Trophoblast cell (in vitro differentiated cells and primary cell): ENCODE results near the gene SHC1.

Source experiments
- DNase-seq, 2 donors: peaks; one replicate each; pipeline ENCODE4 v3.0.0-alpha.2; 2016
- H2AFZ ChIP-seq: 2 replicates; pipeline ENCODE4 v1.6.1; 2013; ENCODE audit warnings: low read length, moderate library complexity, mild to moderate bottlenecking; ENCODE audit not compliant: insufficient read depth, poor library complexity
- H2AK5ac ChIP-seq: 2 replicates; pipeline ENCODE4 v1.6.1; 2013; ENCODE audit warnings: mild to moderate bottlenecking, low read length
- H2BK120ac ChIP-seq: 2 replicates; pipeline ENCODE4 v1.6.1; 2013; ENCODE audit warnings: low read length, mild to moderate bottlenecking, moderate library complexity; ENCODE audit not compliant: insufficient read depth, poor library complexity
- H2BK12ac ChIP-seq: 2 replicates; pipeline ENCODE4 v1.6.1; 2013; ENCODE audit warnings: mild to moderate bottlenecking, low read length, moderate library complexity
- H2BK5ac ChIP-seq: 2 replicates; pipeline ENCODE4 v1.6.1; 2013; ENCODE audit warnings: low read length, low read depth, moderate library complexity, mild to moderate bottlenecking; ENCODE audit not compliant: poor library complexity
- H3K14ac ChIP-seq: 2 replicates; pipeline ENCODE4 v1.6.1; 2013; ENCODE audit warnings: mild to moderate bottlenecking, low read length
- H3K18ac ChIP-seq: 2 replicates; pipeline ENCODE4 v1.6.1; 2013; ENCODE audit warnings: mild to moderate bottlenecking, low read length
- H3K23ac ChIP-seq: 2 replicates; pipeline ENCODE4 v1.6.1; 2013; ENCODE audit warnings: low read length
- H3K27ac ChIP-seq: 2 replicates; pipeline ENCODE4 v1.5.1; 2013; ENCODE audit warnings: low read depth, mild to moderate bottlenecking, inconsistent platforms, low read length, moderate library complexity
- H3K27me3 ChIP-seq: 2 replicates; pipeline ENCODE4 v1.6.1; 2013; ENCODE audit warnings: inconsistent platforms, mild to moderate bottlenecking, low read length, moderate library complexity; ENCODE audit not compliant: insufficient read depth
- H3K36me3 ChIP-seq, 2 experiments: 1 replicate in 1 of 2; 2 replicates in 1 of 2; pipeline ENCODE4 v1.6.1; 2013; ENCODE audit warnings: low read length in 2 of 2, mild to moderate bottlenecking in 2 of 2, moderate library complexity in 1 of 2; ENCODE audit not compliant: insufficient read depth in 2 of 2, control insufficient read depth in 1 of 2
- H3K4ac ChIP-seq: 2 replicates; pipeline ENCODE4 v1.6.1; 2013; ENCODE audit warnings: low read depth, mild to moderate bottlenecking, low read length, moderate library complexity
- H3K4me1 ChIP-seq, 2 experiments: 1 replicate in 1 of 2; 2 replicates in 1 of 2; pipeline ENCODE4 v1.6.1; 2013; ENCODE audit warnings: low read length in 2 of 2, mild to moderate bottlenecking in 2 of 2, moderate library complexity in 1 of 2; ENCODE audit not compliant: insufficient read depth in 2 of 2, control insufficient read depth in 1 of 2
- H3K4me2 ChIP-seq: 2 replicates; pipeline ENCODE4 v1.6.1; 2013; ENCODE audit warnings: inconsistent platforms, mild to moderate bottlenecking, low read length, moderate library complexity
- H3K4me3 ChIP-seq: 2 replicates; pipeline ENCODE4 v1.5.1; 2013; ENCODE audit warnings: mild to moderate bottlenecking, low read depth, low read length, inconsistent platforms
- H3K79me1 ChIP-seq: one replicate; pipeline ENCODE4 v1.6.1; 2013; ENCODE audit warnings: low read length
- H3K79me2 ChIP-seq: 2 replicates; pipeline ENCODE4 v1.6.1; 2013; ENCODE audit warnings: low read length, mild to moderate bottlenecking; ENCODE audit not compliant: control insufficient read depth, insufficient read depth, poor library complexity
- H3K9ac ChIP-seq: 2 replicates; pipeline ENCODE4 v1.6.1; 2013; ENCODE audit warnings: mild to moderate bottlenecking, low read length
- H3K9me3 ChIP-seq: 2 replicates; pipeline ENCODE4 v1.6.1; 2013; ENCODE audit warnings: low read depth, mild to moderate bottlenecking, control low read depth, inconsistent platforms, low read length; ENCODE audit not compliant: insufficient read depth
- H4K12ac ChIP-seq: 2 replicates; pipeline ENCODE4 v1.6.1; 2013; ENCODE audit warnings: low read depth, mild to moderate bottlenecking, low read length, moderate library complexity
- H4K8ac ChIP-seq: 2 replicates; pipeline ENCODE4 v1.6.1; 2013; ENCODE audit warnings: low read depth, mild to moderate bottlenecking, low read length, moderate library complexity
- H4K91ac ChIP-seq: one replicate; pipeline ENCODE4 v1.6.1; 2013; ENCODE audit warnings: low read depth, mild to moderate bottlenecking, low read length, moderate library complexity
- WGBS: extraction: QIAGEN DNeasy Blood & Tissue Kit; methylation state at CpG from one replicate; pipeline ENCODE4 v1.1.7; 2013; ENCODE audit warnings: missing lambda C conversion rate; ENCODE audit not compliant: insufficient read length, insufficient coverage; ENCODE audit errors: extremely low coverage; 5-methylcytosine and 5-hydroxymethylcytosine counted together

Gene SHC1

DNA sequence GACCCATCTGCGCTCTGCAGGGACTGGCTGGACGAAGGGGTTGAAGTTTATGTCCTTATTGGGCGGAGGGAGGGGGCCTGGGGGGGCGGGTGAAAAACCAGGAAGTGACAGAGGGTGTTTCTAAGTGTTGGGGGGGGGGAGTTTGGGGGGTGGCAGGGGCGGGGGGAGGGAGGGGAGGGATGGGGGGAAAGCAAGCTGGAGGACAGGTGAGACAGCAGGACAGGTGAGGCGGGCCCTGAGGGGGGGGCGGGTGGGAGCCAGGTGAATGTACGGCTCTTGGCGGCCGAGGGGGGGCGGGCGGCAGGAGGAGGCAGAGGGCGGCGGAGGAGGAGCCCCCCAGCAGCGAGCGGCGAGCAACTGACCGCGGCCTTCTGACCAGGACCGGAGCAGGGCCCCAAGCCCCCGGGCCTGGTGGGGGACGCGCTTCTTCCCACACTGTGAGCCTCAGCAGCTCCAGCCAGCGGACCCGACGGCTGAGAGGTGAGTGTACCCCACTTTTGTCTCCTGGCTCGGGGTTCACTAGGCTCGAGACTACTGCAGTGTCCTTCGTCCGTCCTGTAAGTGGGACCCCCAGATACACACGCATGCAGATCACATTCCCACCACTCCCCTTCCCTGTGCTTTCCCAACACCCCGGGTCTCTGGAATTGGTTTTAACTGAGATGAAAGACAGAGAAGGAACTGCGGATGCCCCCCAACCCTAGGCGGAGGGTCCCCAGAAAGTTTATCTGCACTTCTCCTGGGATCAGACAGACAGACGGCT lies 32.1 kb upstream of the SHC1 start, which contains the start of gene ZBTB7B:
Gene ZBTB7B, plus strand, starts transcription at position 339 of the 763 bp plus-strand sequence. CDS start 11,859 bp downstream, outside the sequence.
- peak within 1 kb of the TSS; percentile 93 for H3K4me3 ChIP-seq
- no peaks in the 10 kb centered on the region for H3K27me3 ChIP-seq
- DNase-seq, result peak; percentile 30 to 50
- peak within 1 kb of the TSS; percentile 59 for H3K9ac ChIP-seq
- H2AFZ ChIP-seq, result peak within 1 kb of the TSS; percentile 66
- H2BK120ac ChIP-seq, result peak within 1 kb of the TSS; percentile 96
- H4K8ac ChIP-seq, result peak within 1 kb of the TSS; percentile 90
- H3K4me1 ChIP-seq, result peaks cover 14 to 19% of the 10 kb centered on the region in 2 experiments
- peak within 1 kb of the TSS; percentile 89 for H3K27ac ChIP-seq
- H3K18ac ChIP-seq, result peak within 1 kb of the TSS; percentile 97
- H2AK5ac ChIP-seq, result peak within 1 kb of the TSS; percentile 96
- H2BK12ac ChIP-seq, result peak within 1 kb of the TSS; percentile 85
- peaks cover 18% of the 10 kb centered on the region for H3K79me2 ChIP-seq
- H3K4me2 ChIP-seq, result peak within 1 kb of the TSS; percentile 98
- H3K4ac ChIP-seq, result peak within 1 kb of the TSS; percentile 98
- H3K36me3 ChIP-seq, result peaks cover 0 to 7% of the 10 kb centered on the region in 2 experiments
- H2BK5ac ChIP-seq, result peak within 1 kb of the TSS; percentile 95
- peak within 1 kb of the TSS; percentile 86 for H4K12ac ChIP-seq
- H3K14ac ChIP-seq, result peak within 1 kb of the TSS; percentile 98
- peak within 1 kb of the TSS; percentile 97 for H4K91ac ChIP-seq
- H3K79me1 ChIP-seq, result peaks cover 36% of the 10 kb centered on the region
- no peak within 1 kb of the TSS for H3K23ac ChIP-seq
- no CpG with 5 or more reads among the region's 35 CpGs for WGBS
- no peaks in the 10 kb centered on the region for H3K9me3 ChIP-seq

DNA sequence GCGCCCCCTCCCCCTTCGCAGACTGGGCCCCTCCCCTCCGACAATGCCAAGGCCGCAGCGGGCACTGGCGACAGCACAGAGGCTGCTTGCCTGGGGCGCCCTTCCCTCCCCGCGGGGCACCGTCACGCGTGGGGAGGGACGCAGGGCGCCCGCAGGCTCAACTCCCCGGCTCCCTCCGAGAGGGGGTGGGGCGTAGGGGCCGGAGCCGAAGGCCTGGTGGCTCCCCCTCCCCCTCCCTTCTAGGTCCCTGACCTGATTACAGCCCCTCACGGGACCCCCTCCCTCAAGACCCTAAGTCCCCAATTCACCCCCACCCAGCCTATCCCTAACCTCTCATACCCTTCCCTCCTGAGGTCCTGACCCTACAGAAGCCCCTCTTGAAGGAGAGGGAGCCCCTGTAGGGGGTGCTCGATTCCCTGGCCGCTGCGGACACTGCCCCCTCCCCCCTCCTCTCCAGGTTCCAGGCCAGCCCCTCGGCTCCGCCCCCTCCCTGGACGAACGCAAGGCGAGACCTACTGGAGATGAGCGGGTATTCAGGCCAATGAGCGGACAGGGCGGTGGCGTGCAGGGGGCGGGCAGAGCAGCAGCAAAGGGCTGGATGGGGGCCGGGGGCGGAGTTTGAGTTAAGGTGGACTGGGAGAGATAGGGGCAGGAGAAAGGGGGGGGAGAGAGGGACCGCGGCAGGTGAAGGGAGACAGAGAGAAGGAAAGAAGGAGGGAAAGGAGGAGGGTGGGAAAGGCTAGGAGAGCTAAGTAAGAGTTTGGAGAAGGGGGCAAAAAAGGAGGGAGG lies 31.3 kb upstream of the SHC1 start:
- no peak overlapping the region for H2AK5ac ChIP-seq
- no peaks in the 10 kb centered on the region for H3K9me3 ChIP-seq
- peaks cover 18% of the 10 kb centered on the region for H3K79me2 ChIP-seq
- peak overlapping the region; percentile 59 for H3K9ac ChIP-seq
- H3K4me1 ChIP-seq, result peaks cover 14 to 19% of the 10 kb centered on the region in 2 experiments
- peak overlapping the region; percentile 87 for H3K27ac ChIP-seq
- H3K18ac ChIP-seq, result peak overlapping the region; percentile 58
- H3K14ac ChIP-seq, result peak overlapping the region; percentile 64
- no CpG with 5 or more reads among the region's 38 CpGs for WGBS
- peak overlapping the region; percentile 76 for H4K91ac ChIP-seq
- H3K79me1 ChIP-seq, result peaks cover 36% of the 10 kb centered on the region
- peaks cover 0 to 7% of the 10 kb centered on the region in 2 experiments for H3K36me3 ChIP-seq
- H4K12ac ChIP-seq, result no peak overlapping the region
- peak overlapping the region; percentile 85 for H2BK5ac ChIP-seq
- no peak overlapping the region for H3K23ac ChIP-seq
- H3K27me3 ChIP-seq, result no peaks in the 10 kb centered on the region
- peak overlapping the region; percentile 74 for H2BK12ac ChIP-seq
- peak overlapping the region; percentile 43 for H4K8ac ChIP-seq
- H2AFZ ChIP-seq, result peak overlapping the region; percentile 14
- H3K4me2 ChIP-seq, result peak overlapping the region; percentile 98
- no peak overlapping the region for H3K4ac ChIP-seq
- peak overlapping the region; percentile 73 for H2BK120ac ChIP-seq
- peak; percentile 98 to 99 for DNase-seq
- H3K4me3 ChIP-seq, result peak overlapping the region; percentile 81

GRCh38 chr1:155001425-155001674 lies 30.8 kb upstream of the SHC1 start:
- no CpG with 5 or more reads among the region's 11 CpGs for WGBS
- H4K12ac ChIP-seq, result no peak overlapping the region
- H2AK5ac ChIP-seq, result no peak overlapping the region
- DNase-seq, result no peak
- H4K91ac ChIP-seq, result peak overlapping the region; percentile 76
- peak overlapping the region; percentile 98 for H3K4me2 ChIP-seq
- H3K9me3 ChIP-seq, result no peaks in the 10 kb centered on the region
- peak overlapping the region; percentile 37 for H3K9ac ChIP-seq
- peak overlapping the region; percentile 5 for H3K18ac ChIP-seq
- peak overlapping the region; percentile 45 for H2BK120ac ChIP-seq
- peaks cover 14 to 17% of the 10 kb centered on the region in 2 experiments for H3K4me1 ChIP-seq
- peak overlapping the region; percentile 43 for H4K8ac ChIP-seq
- peaks cover 18% of the 10 kb centered on the region for H3K79me2 ChIP-seq
- H2BK12ac ChIP-seq, result peak overlapping the region; percentile 13
- H2BK5ac ChIP-seq, result peak overlapping the region; percentile 85
- peaks cover 36% of the 10 kb centered on the region for H3K79me1 ChIP-seq
- no peak overlapping the region for H3K23ac ChIP-seq
- H2AFZ ChIP-seq, result no peak overlapping the region
- no peak overlapping the region for H3K4ac ChIP-seq
- H3K27ac ChIP-seq, result peak overlapping the region; percentile 87
- H3K27me3 ChIP-seq, result no peaks in the 10 kb centered on the region
- H3K4me3 ChIP-seq, result peak overlapping the region; percentile 81
- peaks cover 0 to 3% of the 10 kb centered on the region in 2 experiments for H3K36me3 ChIP-seq
- peak overlapping the region; percentile 10 for H3K14ac ChIP-seq

DNA sequence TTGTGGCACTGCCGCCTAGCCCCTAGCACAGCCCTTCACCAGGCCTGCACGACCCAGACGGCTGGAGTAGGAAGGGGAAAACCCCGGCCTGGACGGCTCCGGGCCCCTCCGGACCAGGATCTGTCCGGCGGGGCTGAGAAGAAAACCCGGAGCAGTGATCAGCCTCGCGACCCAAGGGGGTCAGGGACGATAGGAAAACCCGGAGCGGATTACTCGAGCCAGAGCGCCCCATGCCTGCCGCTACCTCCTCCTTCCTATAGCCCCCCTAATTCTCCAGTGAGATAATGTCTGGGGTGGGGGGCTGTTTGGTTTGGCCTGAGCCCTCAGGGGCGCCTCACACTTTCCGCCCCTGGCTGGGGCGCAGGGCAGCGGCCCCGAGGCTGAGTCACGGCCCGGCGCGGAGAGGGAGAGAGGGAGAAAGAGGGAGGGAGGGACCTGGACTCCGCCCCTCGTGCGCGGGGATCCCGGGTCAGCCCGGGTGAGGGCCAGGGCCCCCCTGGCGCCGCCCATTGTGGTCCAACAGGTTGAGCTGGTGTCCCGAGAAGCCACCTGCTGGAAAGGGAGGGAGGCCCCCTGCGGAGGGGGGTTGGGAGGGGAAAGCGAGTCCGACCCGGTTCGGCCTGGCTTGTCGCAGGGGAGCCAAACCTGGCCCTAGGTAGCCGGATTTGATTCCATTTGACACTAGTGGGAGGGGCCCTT lies 30.3 kb upstream of the SHC1 start:
- Histone ChIP-seq H3K4me2 (peak overlapping the region; percentile 98), H2BK120ac (peak overlapping the region; percentile 91), H4K91ac (peak overlapping the region; percentile 82), H2AK5ac (no peak overlapping the region), H2AFZ (peak overlapping the region; percentile 68), H3K4ac (no peak overlapping the region), H3K4me3 (peak overlapping the region; percentile 81), H3K9me3 (no peaks in the 10 kb centered on the region), H3K27ac (peak overlapping the region; percentile 96), H3K14ac (peak overlapping the region; percentile 72), H4K8ac (peak overlapping the region; percentile 88), H3K23ac (no peak overlapping the region), H3K18ac (peak overlapping the region; percentile 89), H4K12ac (peak overlapping the region; percentile 94), H2BK12ac (peak overlapping the region; percentile 46), H3K79me2 (peaks cover 18% of the 10 kb centered on the region), H3K27me3 (no peaks in the 10 kb centered on the region), H3K4me1 (peaks cover 14% of the 10 kb centered on the region in 2 experiments), H3K79me1 (peaks cover 36% of the 10 kb centered on the region), H3K36me3 (no peaks in the 10 kb centered on the region), H2BK5ac (peak overlapping the region; percentile 98), H3K9ac (peak overlapping the region; percentile 67)
- DNase-seq, result peak; percentile 98 to 99
- no CpG with 5 or more reads among the region's 43 CpGs for WGBS
